ENCODE data around the gene CLEC18C.
"Not testable (repeated sequence)": the region's sequence is repeated elsewhere in the genome, so short reads cannot be mapped to it uniquely, and the experiment has no call there.

The CLEC18C gene

GRCh38 chr16:70152578-70153302 lies 20.8 kb upstream of the CLEC18C start:
- ATAC-seq (replicated peaks) (no peak), DNase-seq (no peak)
- H3K9me3 Mint-ChIP-seq = no peaks in the 10 kb centered on the region
- no peaks in the 10 kb centered on the region for H3K27me3 Mint-ChIP-seq
- H3K36me3 Mint-ChIP-seq (ENCODE audit: insufficient read depth) = peaks cover 99% of the 10 kb centered on the region
- no peak overlapping the region for H3K4me3 Mint-ChIP-seq
- peaks cover 0 to 4% of the 10 kb centered on the region in 2 donors for H3K4me1 Mint-ChIP-seq (ENCODE audit: low read depth in 2 of 2)
- peak overlapping the region in 1 of 2 donors; percentile 78 for H3K27ac Mint-ChIP-seq

DNA sequence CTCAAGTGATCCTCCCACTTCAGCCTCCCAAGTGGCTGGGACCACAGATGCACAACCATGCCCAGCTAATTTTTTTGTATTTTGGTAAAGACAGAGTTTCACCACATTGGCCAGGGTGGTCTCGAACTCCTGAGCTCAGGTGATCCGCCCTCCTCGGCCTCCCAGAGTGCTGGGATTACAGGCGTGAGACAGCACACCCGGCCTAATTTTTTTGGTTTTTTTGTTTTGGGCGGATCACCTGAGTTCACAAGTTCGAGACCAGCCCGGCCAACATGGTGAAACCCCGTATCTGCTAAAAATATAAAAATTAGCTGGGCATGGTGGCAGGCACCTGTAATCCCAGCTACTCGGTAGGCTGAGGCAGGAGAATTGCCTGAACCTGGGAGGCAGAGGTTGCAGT lies 18.9 kb upstream of the CLEC18C start:
- H3K27ac Mint-ChIP-seq; DNase-seq; H3K9me3 Mint-ChIP-seq; ATAC-seq (replicated peaks); H3K27me3 Mint-ChIP-seq; H3K4me3 Mint-ChIP-seq; H3K4me1 Mint-ChIP-seq (ENCODE audit: low read depth in 2 of 2): not testable (repeated sequence)
- H3K36me3 Mint-ChIP-seq (ENCODE audit: insufficient read depth) = peaks cover 80% of the 10 kb centered on the region

GRCh38 chr16:70156207-70156978 lies 17.2 kb upstream of the CLEC18C start:
- Mint-ChIP-seq H3K27me3 (no peaks in the 10 kb centered on the region), H3K36me3 (ENCODE audit: insufficient read depth) (peaks cover 70% of the 10 kb centered on the region), H3K9me3 (no peaks in the 10 kb centered on the region), H3K4me3 (no peak overlapping the region), H3K4me1 (ENCODE audit: low read depth in 2 of 2) (peaks cover 0 to 2% of the 10 kb centered on the region in 2 donors), H3K27ac (peak overlapping the region in 1 of 2 donors; percentile 84)
- DNase-seq = no peak
- ATAC-seq (replicated peaks) = no peak

- DNase-seq = no peak
- Mint-ChIP-seq H3K27me3 (no peaks in the 10 kb centered on the region), H3K9me3 (no peaks in the 10 kb centered on the region), H3K27ac (peak overlapping the region; percentile 32 to 84), H3K4me3 (no peak overlapping the region), H3K36me3 (ENCODE audit: insufficient read depth) (peaks cover 66% of the 10 kb centered on the region), H3K4me1 (ENCODE audit: low read depth in 2 of 2) (no peaks in the 10 kb centered on the region)
- no peak for ATAC-seq (replicated peaks)
Measured at GRCh38 chr16:70157105-70157476, 16.5 kb upstream of the CLEC18C start.

- no peaks in the 10 kb centered on the region for H3K9me3 Mint-ChIP-seq
- H3K4me1 Mint-ChIP-seq (ENCODE audit: low read depth in 2 of 2) = no peaks in the 10 kb centered on the region
- H3K27ac Mint-ChIP-seq = peak overlapping the region; percentile 32 to 84
- peaks cover 60% of the 10 kb centered on the region for H3K36me3 Mint-ChIP-seq (ENCODE audit: insufficient read depth)
- no peaks in the 10 kb centered on the region for H3K27me3 Mint-ChIP-seq
- H3K4me3 Mint-ChIP-seq = no peak overlapping the region
- DNase-seq (no peak), ATAC-seq (replicated peaks) (no peak)
Measured at GRCh38 chr16:70157477-70158260, 15.9 kb upstream of the CLEC18C start.

- no peak overlapping the region for H3K4me3 Mint-ChIP-seq
- H3K4me1 Mint-ChIP-seq (ENCODE audit: low read depth in 2 of 2) = no peaks in the 10 kb centered on the region
- H3K36me3 Mint-ChIP-seq (ENCODE audit: insufficient read depth) = peaks cover 54% of the 10 kb centered on the region
- H3K27me3 Mint-ChIP-seq = no peaks in the 10 kb centered on the region
- no peak overlapping the region for H3K27ac Mint-ChIP-seq
- no peaks in the 10 kb centered on the region for H3K9me3 Mint-ChIP-seq
- ATAC-seq (replicated peaks) (no peak), DNase-seq (no peak)
Measured at GRCh38 chr16:70158261-70158939, 15.2 kb upstream of the CLEC18C start.

GRCh38 chr16:70159355-70160348 lies 13.9 kb upstream of the CLEC18C start:
- no peak for ATAC-seq (replicated peaks)
- Mint-ChIP-seq H3K27ac (no peak overlapping the region), H3K36me3 (ENCODE audit: insufficient read depth) (peaks cover 48% of the 10 kb centered on the region), H3K9me3 (no peaks in the 10 kb centered on the region), H3K27me3 (no peaks in the 10 kb centered on the region), H3K4me3 (no peak overlapping the region), H3K4me1 (ENCODE audit: low read depth in 2 of 2) (no peaks in the 10 kb centered on the region)
- no peak for DNase-seq

- Mint-ChIP-seq H3K4me3 (no peak overlapping the region), H3K4me1 (ENCODE audit: low read depth in 2 of 2) (peaks cover 4 to 5% of the 10 kb centered on the region in 2 donors), H3K9me3 (no peaks in the 10 kb centered on the region), H3K27ac (no peak overlapping the region), H3K27me3 (no peaks in the 10 kb centered on the region), H3K36me3 (ENCODE audit: insufficient read depth) (peaks cover 41% of the 10 kb centered on the region)
- ATAC-seq (replicated peaks) (no peak), DNase-seq (no peak)
Measured at GRCh38 chr16:70160388-70160787, 13.2 kb upstream of the CLEC18C start.

GRCh38 chr16:70160821-70161220 lies 12.8 kb upstream of the CLEC18C start:
- ATAC-seq (replicated peaks) = no peak
- no peaks in the 10 kb centered on the region for H3K27me3 Mint-ChIP-seq
- no peak for DNase-seq
- no peaks in the 10 kb centered on the region for H3K9me3 Mint-ChIP-seq
- no peak overlapping the region for H3K4me3 Mint-ChIP-seq
- H3K27ac Mint-ChIP-seq = peak overlapping the region in 1 of 2 donors; percentile 45
- H3K36me3 Mint-ChIP-seq (ENCODE audit: insufficient read depth) = peaks cover 37% of the 10 kb centered on the region
- H3K4me1 Mint-ChIP-seq (ENCODE audit: low read depth in 2 of 2) = peaks cover 4 to 5% of the 10 kb centered on the region in 2 donors

DNA sequence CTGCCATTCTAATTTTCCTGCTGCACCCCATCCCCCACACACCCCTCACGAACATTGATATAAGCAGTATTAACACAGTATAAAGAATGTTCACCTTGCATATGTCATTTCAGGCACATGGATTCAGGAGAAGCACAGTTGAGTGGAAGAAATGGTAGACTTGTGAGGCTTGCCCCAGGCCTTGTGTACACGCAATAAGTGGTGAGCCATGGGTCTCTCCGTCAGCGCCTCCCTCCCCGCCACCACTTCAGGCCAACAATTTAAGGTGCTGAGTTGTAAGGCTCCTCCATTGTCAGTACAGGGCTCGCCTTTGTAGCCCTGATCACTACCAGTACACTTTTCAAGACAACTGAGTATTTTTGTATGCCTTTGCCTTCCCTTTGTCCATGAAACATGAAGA lies 12.2 kb upstream of the CLEC18C start:
- Mint-ChIP-seq H3K9me3 (no peaks in the 10 kb centered on the region), H3K36me3 (ENCODE audit: insufficient read depth) (peaks cover 32% of the 10 kb centered on the region), H3K4me1 (ENCODE audit: low read depth in 2 of 2) (peaks cover 4 to 5% of the 10 kb centered on the region in 2 donors), H3K27me3 (no peaks in the 10 kb centered on the region), H3K4me3 (no peak overlapping the region), H3K27ac (peak overlapping the region in 1 of 2 donors; percentile 45)
- DNase-seq (no peak), ATAC-seq (replicated peaks) (no peak)

- H3K4me3 Mint-ChIP-seq = no peak overlapping the region
- DNase-seq = no peak
- peak overlapping the region; percentile 8 to 29 for H3K27ac Mint-ChIP-seq
- peaks cover 4 to 5% of the 10 kb centered on the region in 2 donors for H3K4me1 Mint-ChIP-seq (ENCODE audit: low read depth in 2 of 2)
- no peaks in the 10 kb centered on the region for H3K27me3 Mint-ChIP-seq
- no peak for ATAC-seq (replicated peaks)
- H3K9me3 Mint-ChIP-seq = no peaks in the 10 kb centered on the region
- H3K36me3 Mint-ChIP-seq (ENCODE audit: insufficient read depth) = peaks cover 25% of the 10 kb centered on the region
Measured at GRCh38 chr16:70162041-70162451, 11.5 kb upstream of the CLEC18C start.

GRCh38 chr16:70163596-70163995 lies 10.0 kb upstream of the CLEC18C start:
- peak in 1 of 3 experiments; percentile 0 for DNase-seq

More at GRCh38 chr16:70163596-70163995, 10.0 kb upstream of the CLEC18C start:
- Mint-ChIP-seq H3K36me3 (ENCODE audit: insufficient read depth) (peaks cover 21% of the 10 kb centered on the region), H3K4me1 (ENCODE audit: low read depth in 2 of 2) (peaks cover 4 to 5% of the 10 kb centered on the region in 2 donors), H3K9me3 (no peaks in the 10 kb centered on the region), H3K27ac (no peak overlapping the region), H3K4me3 (no peak overlapping the region), H3K27me3 (no peaks in the 10 kb centered on the region)
- ATAC-seq (replicated peaks) = no peak

Measured in effector memory CD8-positive, alpha-beta T cell (primary cell).